Measurements from ENCODE around the gene TSPAN10. TPM values are rescaled to one million over a fixed set of nuclear protein-coding genes. Genes with fewer than 3 reads are reported as not detected.

The TSPAN10 gene
- total RNA-seq, 1 experiment from 2014 or later = 0.49 TPM

DNA sequence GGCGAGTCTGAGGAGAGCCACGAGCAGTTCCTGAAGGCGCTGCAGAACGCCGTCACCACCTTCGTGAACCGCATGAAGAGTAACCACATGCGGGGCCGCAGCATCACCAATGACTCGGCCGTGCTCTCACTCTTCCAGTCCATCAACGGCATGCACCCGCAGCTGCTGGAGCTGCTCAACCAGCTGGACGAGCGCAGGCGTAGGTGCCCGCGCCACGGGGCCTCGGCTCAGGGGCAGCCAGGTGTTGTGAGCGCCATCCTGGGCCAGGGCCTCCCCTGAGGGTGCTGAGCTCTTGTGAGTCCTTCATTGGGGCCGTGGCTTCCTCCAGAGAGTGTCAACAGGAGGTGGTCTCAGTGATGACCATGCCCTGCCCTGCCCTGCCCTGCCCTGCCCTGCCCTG is 58.8 kb downstream of the TSPAN10 start:
- Histone ChIP-seq H3K27ac (no peak overlapping the region), H3K27me3 (no peaks in the 10 kb centered on the region), H3K9me3 (replicated peaks) (no peaks in the 10 kb centered on the region), H3K4me1 (no peaks in the 10 kb centered on the region), H3K36me3 (peaks cover 87% of the 10 kb centered on the region), H3K4me3 (no peak overlapping the region)
- DNase-seq = no peak

DNA sequence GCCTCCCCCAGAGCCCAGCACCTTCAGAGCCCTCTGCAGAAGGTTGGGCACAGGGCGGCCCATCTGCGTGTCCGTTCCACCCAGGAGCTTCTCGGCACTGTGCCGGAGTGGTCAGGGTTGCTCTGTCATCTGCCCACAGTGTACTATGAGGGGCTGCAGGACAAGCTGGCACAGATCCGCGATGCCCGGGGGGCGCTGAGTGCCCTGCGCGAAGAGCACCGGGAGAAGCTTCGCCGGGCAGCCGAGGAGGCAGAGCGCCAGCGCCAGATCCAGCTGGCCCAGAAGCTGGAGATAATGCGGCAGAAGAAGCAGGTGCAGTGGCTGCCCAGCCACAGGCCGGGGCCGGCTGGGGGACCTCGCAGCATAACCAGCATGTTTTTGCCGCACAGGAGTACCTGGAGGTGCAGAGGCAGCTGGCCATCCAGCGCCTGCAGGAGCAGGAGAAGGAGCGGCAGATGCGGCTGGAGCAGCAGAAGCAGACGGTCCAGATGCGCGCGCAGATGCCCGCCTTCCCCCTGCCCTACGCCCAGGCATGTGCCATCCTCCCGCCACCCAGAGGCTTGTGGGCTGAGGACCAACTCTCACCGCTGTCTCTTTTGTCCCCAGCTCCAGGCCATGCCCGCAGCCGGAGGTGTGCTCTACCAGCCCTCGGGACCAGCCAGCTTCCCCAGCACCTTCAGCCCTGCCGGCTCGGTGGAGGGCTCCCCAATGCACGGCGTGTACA is 59.4 kb downstream of the TSPAN10 start:
- DNase-seq = no peak
- Histone ChIP-seq H3K9me3 (replicated peaks) (no peaks in the 10 kb centered on the region), H3K36me3 (peaks cover 88% of the 10 kb centered on the region), H3K27ac (no peak overlapping the region), H3K27me3 (no peaks in the 10 kb centered on the region), H3K4me3 (no peak overlapping the region), H3K4me1 (no peaks in the 10 kb centered on the region)

DNA sequence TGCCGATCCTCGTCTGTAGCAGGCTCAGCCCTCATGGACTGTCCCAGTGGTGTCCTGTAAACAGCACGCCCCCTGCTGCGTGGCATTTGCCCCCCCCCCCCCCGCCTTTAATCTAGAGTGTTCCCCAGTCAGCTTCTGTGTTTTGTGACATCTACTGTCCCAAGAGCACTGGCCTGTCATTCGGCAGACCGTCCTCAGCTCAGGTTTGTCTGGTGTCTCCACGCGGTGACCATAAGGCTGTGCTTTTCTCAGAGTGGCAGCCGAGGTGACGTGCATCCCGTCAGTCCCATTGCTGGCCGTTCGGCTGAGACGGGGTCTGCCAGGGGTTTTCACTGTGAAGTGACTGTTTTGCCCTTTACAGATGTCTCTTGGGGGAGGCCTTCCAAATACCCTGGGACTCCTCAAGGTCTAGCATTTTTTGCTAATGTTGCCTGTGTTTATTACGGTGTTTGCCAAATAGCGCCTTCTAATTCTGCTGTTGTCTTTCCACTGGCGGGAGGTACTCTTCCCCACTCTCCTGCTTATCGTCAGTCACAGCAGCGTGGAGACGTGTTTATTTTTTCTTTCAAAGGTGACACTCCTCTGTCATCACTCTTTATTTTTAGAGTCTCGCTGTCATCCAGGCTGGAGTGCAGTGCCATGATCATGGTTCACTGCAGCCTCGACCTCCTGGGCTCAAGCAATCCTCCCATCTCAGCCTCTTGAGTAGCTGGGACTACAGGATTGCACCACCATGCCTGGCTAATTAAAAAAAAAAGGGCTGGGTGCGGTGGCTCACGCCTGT is 60.5 kb downstream of the TSPAN10 start:
- Histone ChIP-seq H3K9me3 (replicated peaks) (no peaks in the 10 kb centered on the region), H3K27me3 (no peaks in the 10 kb centered on the region), H3K36me3 (peaks cover 83% of the 10 kb centered on the region), H3K4me3 (no peak overlapping the region), H3K4me1 (no peaks in the 10 kb centered on the region; the same call in 1 of the 2 replicates), H3K27ac (no peak overlapping the region)
- no peak for DNase-seq

Other genes starting within 250 kb of the TSPAN10 start
- 17.4 and 20.0 TPM in 2 replicates for gene BAHCC1, start 241.7 kb upstream of the TSPAN10 start, total RNA-seq (2014; rRNA removed; shearing (Covaris generic))
- gene ACTG1, start 124.4 kb upstream of the TSPAN10 start, total RNA-seq (2014; rRNA removed; shearing (Covaris generic)) = 2,768 and 3,121 TPM in 2 replicates
- 0.43 and 0.61 TPM in 2 replicates for gene FSCN2, start 108.8 kb upstream of the TSPAN10 start, total RNA-seq (2014; rRNA removed; shearing (Covaris generic))
- 52.3 and 60.7 TPM in 2 replicates for gene FAAP100, start 84.8 kb upstream of the TSPAN10 start, total RNA-seq (2014; rRNA removed; shearing (Covaris generic))
- gene NPLOC4, start 84 bp upstream of the TSPAN10 start, total RNA-seq (2014; rRNA removed; shearing (Covaris generic)) = 118 and 131 TPM in 2 replicates
- 0.13 and 0.34 TPM in 2 replicates for gene PDE6G, start 19.3 kb downstream of the TSPAN10 start, total RNA-seq (2014; rRNA removed; shearing (Covaris generic))
- gene OXLD1, start 29.4 kb downstream of the TSPAN10 start, total RNA-seq (2014; rRNA removed; shearing (Covaris generic)) = 26.7 and 28.4 TPM in 2 replicates
- 50.3 and 52.8 TPM in 2 replicates for gene CCDC137, start 29.5 kb downstream of the TSPAN10 start, total RNA-seq (2014; rRNA removed; shearing (Covaris generic))
- gene ARL16, start 46.6 kb downstream of the TSPAN10 start, total RNA-seq (2014; rRNA removed; shearing (Covaris generic)) = 83.7 and 89.9 TPM in 2 replicates
- gene HGS, start 46.8 kb downstream of the TSPAN10 start, total RNA-seq (2014; rRNA removed; shearing (Covaris generic)) = 88.6 and 103 TPM in 2 replicates
- gene MRPL12, start 66.2 kb downstream of the TSPAN10 start, total RNA-seq (2014; rRNA removed; shearing (Covaris generic)) = 93.7 and 128 TPM in 2 replicates
- gene SLC25A10, start 75.1 kb downstream of the TSPAN10 start, total RNA-seq (2014; rRNA removed; shearing (Covaris generic)) = 33.2 and 34.8 TPM in 2 replicates
- gene GCGR, start 167.0 kb downstream of the TSPAN10 start, total RNA-seq (2014; rRNA removed; shearing (Covaris generic)) = 0.04 TPM in 1 of 2 replicates, not detected in the other
- gene MCRIP1, start 196.1 kb downstream of the TSPAN10 start, total RNA-seq (2014; rRNA removed; shearing (Covaris generic)) = 130 and 146 TPM in 2 replicates
- not detected in 2 replicates for gene PPP1R27, start 197.9 kb downstream of the TSPAN10 start, total RNA-seq (2014; rRNA removed; shearing (Covaris generic))
- gene P4HB, start 223.3 kb downstream of the TSPAN10 start, total RNA-seq (2014; rRNA removed; shearing (Covaris generic)) = 558 and 620 TPM in 2 replicates
- gene ARHGDIA, start 234.1 kb downstream of the TSPAN10 start, total RNA-seq (2014; rRNA removed; shearing (Covaris generic)) = 201 and 216 TPM in 2 replicates

Data from SJCRH30 (cell line).